Cardiac muscle cell (in vitro differentiated cells and primary cell): ENCODE results near the gene GPR176. TPM values are rescaled to one million over a fixed set of nuclear protein-coding genes. Genes with fewer than 3 reads are reported as not detected.

ENCODE experiments used
- DNase-seq, 2 donors: peaks; one replicate each; pipeline versions ENCODE4 v3.0.0 to v3.0.0-alpha.2; 2010 to 2017; ENCODE audit warnings: low read depth in 1 of 2, low spot score in 1 of 2
- H3K27ac ChIP-seq: fragments of 200-600 bp; sonication (generic); 2 replicates; pipeline ENCODE4 v1.5.1; 2016
- H3K27me3 ChIP-seq: fragments of 200-600 bp; sonication (generic); 2 replicates; pipeline ENCODE4 v1.6.0; 2016; ENCODE audit warnings: control low read depth
- H3K36me3 ChIP-seq: fragments of 200-600 bp; sonication (generic); 2 replicates; pipeline ENCODE4 v1.5.1; 2016; ENCODE audit warnings: control low read depth
- H3K4me1 ChIP-seq: fragments of 200-600 bp; sonication (generic); 2 replicates; pipeline ENCODE4 v1.8.1; 2017; ENCODE audit warnings: low read depth, mild to moderate bottlenecking, mixed run types
- H3K4me3 ChIP-seq: fragments of 200-600 bp; sonication (generic); 2 replicates; pipeline ENCODE4 v1.5.1; 2016; ENCODE audit warnings: mild to moderate bottlenecking
- H3K9me3 ChIP-seq: fragments of 200-600 bp; sonication (generic); 2 replicates; pipeline ENCODE4 v1.5.1; 2017; ENCODE audit warnings: low read depth, mild to moderate bottlenecking, control low read depth
- CTCF ChIP-seq: IDR thresholded peaks from 2 replicates; pipeline ENCODE4 v1.5.1; 2012; ENCODE audit warnings: low read depth, mild to moderate bottlenecking, low read length
- polyA plus RNA-seq: library from polyadenylated mRNA; unstranded; fragments of >200 nt; fragmentation: Nextera tagmentation; extraction: Ambion mirVana; gene quantifications from 2 replicates; pipeline ENCODE4 v1.2.1, GENCODE V29; 2016
- total RNA-seq: library from RNA; depleted of rRNA; stranded (reverse); fragments of >200 nt; gene quantifications from 2 replicates; pipeline ENCODE4 v1.2.3, GENCODE V29; 2016

The GPR176 gene
- total and polyA plus RNA-seq, 2 experiments from 2014 or later, result 1.4 to 5.6 TPM

DNA sequence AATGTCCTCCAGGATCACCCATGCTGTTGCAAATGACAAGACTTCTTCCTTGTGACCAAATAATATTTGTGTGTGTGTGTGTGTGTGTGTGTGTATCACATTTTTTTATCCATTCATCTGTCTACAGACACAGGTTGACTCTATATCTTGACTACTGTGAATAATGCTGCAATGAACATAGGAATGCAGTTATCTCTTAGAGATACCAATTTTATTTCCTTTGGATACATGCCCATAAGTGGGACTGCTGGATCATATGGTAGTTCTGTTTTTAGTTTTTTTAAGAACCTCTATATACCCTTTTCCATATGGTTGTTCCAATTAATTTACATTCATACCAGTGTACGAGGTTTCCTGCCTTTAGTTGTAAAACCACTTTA is 41.7 kb downstream of the GPR176 start:
- H3K27ac ChIP-seq, result no peak overlapping the region

GRCh38 chr15:39874890-39875549 is 45.0 kb downstream of the GPR176 start:
- H3K9me3 ChIP-seq, result no peaks in the 10 kb centered on the region
- no peak overlapping the region for H3K27ac ChIP-seq
- H3K4me3 ChIP-seq, result no peak overlapping the region
- no peaks in the 10 kb centered on the region for H3K27me3 ChIP-seq
- peak; percentile 67 for TF ChIP-seq CTCF
- no peaks in the 10 kb centered on the region for H3K36me3 ChIP-seq
- peak; percentile 40 to 64 for DNase-seq
- no peaks in the 10 kb centered on the region for H3K4me1 ChIP-seq

More for the DNA sequence above, 41.7 kb downstream of the GPR176 start:
- TF ChIP-seq CTCF, result no peak
- no peaks in the 10 kb centered on the region for H3K4me1 ChIP-seq
- no peak overlapping the region for H3K4me3 ChIP-seq
- H3K36me3 ChIP-seq, result no peaks in the 10 kb centered on the region
- DNase-seq, result peak in 1 of 2 donors; percentile 72
- no peaks in the 10 kb centered on the region for H3K27me3 ChIP-seq
- no peaks in the 10 kb centered on the region for H3K9me3 ChIP-seq

GRCh38 chr15:39873978-39874377 is 46.1 kb downstream of the GPR176 start:
- no peak overlapping the region for H3K4me3 ChIP-seq
- no peaks in the 10 kb centered on the region for H3K9me3 ChIP-seq
- H3K36me3 ChIP-seq, result no peaks in the 10 kb centered on the region
- H3K27ac ChIP-seq, result no peak overlapping the region
- no peak for DNase-seq
- no peaks in the 10 kb centered on the region for H3K27me3 ChIP-seq
- H3K4me1 ChIP-seq, result no peaks in the 10 kb centered on the region
- no peak for TF ChIP-seq CTCF

- H3K27me3 ChIP-seq, result no peaks in the 10 kb centered on the region
- TF ChIP-seq CTCF, result no peak
- no peaks in the 10 kb centered on the region for H3K36me3 ChIP-seq
- H3K4me1 ChIP-seq, result no peaks in the 10 kb centered on the region
- DNase-seq, result no peak
- no peak overlapping the region for H3K4me3 ChIP-seq
- no peaks in the 10 kb centered on the region for H3K9me3 ChIP-seq
- H3K27ac ChIP-seq, result no peak overlapping the region
Measured at GRCh38 chr15:39870537-39870936, 49.5 kb downstream of the GPR176 start.

GRCh38 chr15:39869858-39870515 is 50.1 kb downstream of the GPR176 start:
- H3K4me1 ChIP-seq, result no peaks in the 10 kb centered on the region

More at GRCh38 chr15:39869858-39870515, 50.1 kb downstream of the GPR176 start:
- Histone ChIP-seq H3K9me3 (no peaks in the 10 kb centered on the region), H3K27me3 (no peaks in the 10 kb centered on the region), H3K27ac (no peak overlapping the region), H3K36me3 (no peaks in the 10 kb centered on the region), H3K4me3 (no peak overlapping the region)
- TF ChIP-seq CTCF, result no peak
- peak in 1 of 2 donors; percentile 37 for DNase-seq
